Endometrial microvascular endothelial cells (primary cell): ENCODE measurements around the gene POLQ. TPM values are rescaled to one million over a fixed set of nuclear protein-coding genes. Genes with fewer than 3 reads are reported as not detected.
"Not testable (repeated sequence)": the region's sequence is repeated elsewhere in the genome, so short reads cannot be mapped to it uniquely, and the experiment has no call there.

ENCODE experiments used
- in situ Hi-C: cut with HindIII; loops from 2 replicates; pipeline ENCODE4 v1.10.0; 2017; ENCODE audit warnings: low sequenced_read_pairs, low pct_unique_long_range_greater_than_20kb; ENCODE audit errors: inconsistent ontology term
- total RNA-seq: library from RNA; depleted of rRNA; stranded (reverse); fragments of >200 nt; gene quantifications from one replicate; pipeline ENCODE4 v1.2.3, GENCODE V29; 2015; ENCODE audit errors: inconsistent ontology term

The POLQ gene
- total RNA-seq, 1 donor from 2014 or later: 4.6 TPM

- in situ Hi-C loops: no loop called here
Measured at GRCh38 chr3:121436641-121437040, 109.1 kb downstream of the POLQ start.

- in situ Hi-C loops: no loop called here
Measured at GRCh38 chr3:121436074-121436473, 109.7 kb downstream of the POLQ start.

GRCh38 chr3:121431726-121432517 lies 113.9 kb downstream of the POLQ start:
- in situ Hi-C loops: no loop called here

- in situ Hi-C loops: no loop called here
Measured at GRCh38 chr3:121430664-121431215, 115.0 kb downstream of the POLQ start.

- in situ Hi-C loops: no loop called here
Measured at GRCh38 chr3:121424549-121424948, 121.2 kb downstream of the POLQ start.

- in situ Hi-C loops: no loop called here
Measured at GRCh38 chr3:121418182-121418581, 127.6 kb downstream of the POLQ start.

- in situ Hi-C loops: no loop called here
Measured at GRCh38 chr3:121414924-121415323, 130.9 kb downstream of the POLQ start.

- in situ Hi-C loops: no loop called here
Measured at GRCh38 chr3:121411523-121411922, 134.3 kb downstream of the POLQ start.

- in situ Hi-C loops: no loop called here
Measured at GRCh38 chr3:121405631-121406030, 140.2 kb downstream of the POLQ start.

GRCh38 chr3:121399820-121400219 lies 146.0 kb downstream of the POLQ start:
- in situ Hi-C loops: no loop called here

- in situ Hi-C loops: not testable (repeated sequence)
Measured at GRCh38 chr3:121398051-121398450, 147.7 kb downstream of the POLQ start.

GRCh38 chr3:121395967-121396366 lies 149.8 kb downstream of the POLQ start:
- in situ Hi-C loops: not testable (repeated sequence)

- in situ Hi-C loops: not testable (repeated sequence)
Measured at GRCh38 chr3:121388308-121388707, 157.5 kb downstream of the POLQ start.

Other genes with a start within 250 kb of the POLQ start
- not detected for gene ARGFX, start 22.0 kb upstream of the POLQ start, total RNA-seq
- not detected for gene FBXO40, start 47.4 kb upstream of the POLQ start, total RNA-seq
- 113 TPM for gene HCLS1, start 114.9 kb upstream of the POLQ start, total RNA-seq
- 15.1 TPM for gene GOLGB1, start 203.8 kb upstream of the POLQ start, total RNA-seq